Measurements from ENCODE around the gene VTN.

GRCh38 chr17:28318759-28319597, 51.1 kb downstream of the VTN start, which contains the start of gene TMEM97:
- TF ChIP-seq POLR2A (IDR thresholded peaks at IDR 0.05) (no peak), CTCF (IDR thresholded peaks at IDR 0.05) (no peak), POLR2AphosphoS5 (IDR thresholded peaks at IDR 0.05) (peak in 2 of 4 donors; percentile 46 to 71), EP300 (IDR thresholded peaks at IDR 0.05) (no peak)
